ENCODE data around the gene RHBDL1.
"Not testable (repeated sequence)": the region's sequence is repeated elsewhere in the genome, so short reads cannot be mapped to it uniquely, and the experiment has no call there.

The RHBDL1 gene

GRCh38 chr16:684961-685696 is 9.7 kb downstream of the RHBDL1 start:
- DNase-seq (ENCODE audit: low read depth, low spot score), result no peak

GRCh38 chr16:685967-686366 is 10.5 kb downstream of the RHBDL1 start:
- no peak for DNase-seq (ENCODE audit: low read depth, low spot score)

- DNase-seq (ENCODE audit: low read depth, low spot score), result no peak
These were observed 11.2 kb downstream of the RHBDL1 start for GRCh38 chr16:686459-687260.

- DNase-seq (ENCODE audit: low read depth, low spot score), result no peak
These were observed 12.0 kb downstream of the RHBDL1 start for GRCh38 chr16:687499-687898.

- DNase-seq (ENCODE audit: low read depth, low spot score), result no peak
These were observed 13.9 kb downstream of the RHBDL1 start for GRCh38 chr16:689175-689897.

- DNase-seq (ENCODE audit: low read depth, low spot score), result not testable (repeated sequence)
These were observed 15.8 kb downstream of the RHBDL1 start for GRCh38 chr16:691242-691641.

GRCh38 chr16:692356-693108 is 17.1 kb downstream of the RHBDL1 start:
- no peak for DNase-seq (ENCODE audit: low read depth, low spot score)

- no peak for DNase-seq (ENCODE audit: low read depth, low spot score)
These were observed 17.9 kb downstream of the RHBDL1 start for GRCh38 chr16:693364-693763.

- no peak for DNase-seq (ENCODE audit: low read depth, low spot score)
These were observed 18.3 kb downstream of the RHBDL1 start for GRCh38 chr16:693766-694165.

- DNase-seq (ENCODE audit: low read depth, low spot score), result no peak
These were observed 18.9 kb downstream of the RHBDL1 start for GRCh38 chr16:694187-694862.

- DNase-seq (ENCODE audit: low read depth, low spot score), result no peak
These were observed 19.4 kb downstream of the RHBDL1 start for GRCh38 chr16:694863-695354.

- no peak for DNase-seq (ENCODE audit: low read depth, low spot score)
These were observed 20.1 kb downstream of the RHBDL1 start for GRCh38 chr16:695355-696089.

- DNase-seq (ENCODE audit: low read depth, low spot score), result no peak
These were observed 23.6 kb downstream of the RHBDL1 start for GRCh38 chr16:698911-699671.

GRCh38 chr16:700684-701584 is 25.5 kb downstream of the RHBDL1 start:
- DNase-seq (ENCODE audit: low read depth, low spot score), result no peak

- no peak for DNase-seq (ENCODE audit: low read depth, low spot score)
These were observed 26.9 kb downstream of the RHBDL1 start for GRCh38 chr16:702341-702740.

GRCh38 chr16:703406-703805 is 27.9 kb downstream of the RHBDL1 start:
- DNase-seq (ENCODE audit: low read depth, low spot score), result no peak

GRCh38 chr16:704047-704446 is 28.6 kb downstream of the RHBDL1 start:
- DNase-seq (ENCODE audit: low read depth, low spot score), result no peak
